HL-60 (cell line): ENCODE results near the gene IMP3.

Source experiments
- DNase-seq, 2 experiments: peaks; one replicate each; pipeline ENCODE4 v3.0.0-alpha.2; 2010 to 2020; ENCODE audit warnings: low read depth in 1 of 2, low spot score in 1 of 2
- H3K27ac ChIP-seq: fragments of 250-450 bp; sonication (Bioruptor Pico); replicated peaks from 2 replicates; pipeline ENCODE4 v1.5.1; 2020; ENCODE audit warnings: mild to moderate bottlenecking, moderate library complexity
- H3K27me3 ChIP-seq: fragments of 250-450 bp; sonication (Bioruptor Pico); 2 replicates; pipeline ENCODE4 v1.5.1; 2021; ENCODE audit warnings: mild to moderate bottlenecking, moderate library complexity; ENCODE audit not compliant: insufficient read depth, poor library complexity, severe bottlenecking
- H3K4me3 ChIP-seq: replicated peaks from 2 replicates; pipeline ENCODE4 v1.5.1; 2011; ENCODE audit warnings: mild to moderate bottlenecking, control low read depth, low read length; ENCODE audit not compliant: insufficient read depth
- GABPA ChIP-seq: IDR thresholded peaks from 2 replicates; pipeline ENCODE4 v1.6.1; 2012; ENCODE audit warnings: low read depth
- POLR2AphosphoS5 ChIP-seq: IDR thresholded peaks from 2 replicates; pipeline ENCODE4 v1.6.1; 2012; ENCODE audit warnings: low read depth
- SPI1 ChIP-seq: IDR thresholded peaks from 2 replicates; pipeline ENCODE4 v1.6.1; 2012; ENCODE audit warnings: low read depth, mild to moderate bottlenecking, borderline replicate concordance
- TF ChIP-seq, protein P1 (sequence below): IDR thresholded peaks from one replicate; pipeline ENCODE4 v1.5.1; 2011; ENCODE audit warnings: low read length, control low read depth, inconsistent platforms; ENCODE audit not compliant: insufficient read depth
- TF ChIP-seq, protein P2 (sequence below): IDR thresholded peaks from 2 replicates; pipeline ENCODE4 v1.6.1; 2012; ENCODE audit warnings: low read depth; ENCODE audit not compliant: insufficient replicate concordance

The IMP3 gene

DNA sequence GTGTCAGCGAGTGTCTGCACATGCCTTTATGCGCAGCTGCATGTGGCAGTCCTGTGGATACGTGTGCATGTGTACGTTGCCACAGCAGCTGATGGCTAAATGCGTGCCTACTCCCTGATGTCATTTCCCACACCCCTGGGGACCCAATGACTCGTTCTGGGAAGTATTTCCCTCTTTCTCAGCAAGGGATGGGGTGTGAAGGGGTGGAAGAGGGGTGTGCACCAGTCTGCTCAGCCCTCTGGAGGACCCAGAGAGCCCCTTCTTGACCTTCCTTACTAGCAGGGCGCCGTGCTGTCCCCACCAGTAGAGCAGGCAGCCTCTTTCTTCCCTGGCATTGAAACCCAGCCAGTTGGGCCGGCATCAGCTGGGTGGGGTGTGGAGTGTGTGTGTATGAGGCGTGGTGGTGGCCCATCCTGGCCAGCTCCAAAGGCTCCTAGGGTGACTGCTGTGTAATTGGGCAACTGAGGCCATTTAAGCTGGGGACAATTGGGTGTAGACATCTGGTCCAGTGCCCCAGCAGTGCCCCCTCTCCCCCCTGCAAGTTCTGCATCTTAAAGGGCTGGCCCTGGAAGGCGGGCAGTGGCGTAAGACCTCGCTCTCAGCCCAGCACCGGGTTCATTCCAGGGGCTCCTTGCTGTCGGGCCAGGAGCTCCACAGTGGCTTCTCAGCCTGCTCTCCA, 26.9 kb upstream of the IMP3 start:
- no peaks in the 10 kb centered on the region for H3K27me3 ChIP-seq
- DNase-seq, result no peak
- H3K4me3 ChIP-seq, result no peak overlapping the region
- no peak overlapping the region for H3K27ac ChIP-seq
- TF ChIP-seq POLR2AphosphoS5 (no peak), SPI1 (no peak), GABPA (no peak)
- TF ChIP-seq, protein P1, sequence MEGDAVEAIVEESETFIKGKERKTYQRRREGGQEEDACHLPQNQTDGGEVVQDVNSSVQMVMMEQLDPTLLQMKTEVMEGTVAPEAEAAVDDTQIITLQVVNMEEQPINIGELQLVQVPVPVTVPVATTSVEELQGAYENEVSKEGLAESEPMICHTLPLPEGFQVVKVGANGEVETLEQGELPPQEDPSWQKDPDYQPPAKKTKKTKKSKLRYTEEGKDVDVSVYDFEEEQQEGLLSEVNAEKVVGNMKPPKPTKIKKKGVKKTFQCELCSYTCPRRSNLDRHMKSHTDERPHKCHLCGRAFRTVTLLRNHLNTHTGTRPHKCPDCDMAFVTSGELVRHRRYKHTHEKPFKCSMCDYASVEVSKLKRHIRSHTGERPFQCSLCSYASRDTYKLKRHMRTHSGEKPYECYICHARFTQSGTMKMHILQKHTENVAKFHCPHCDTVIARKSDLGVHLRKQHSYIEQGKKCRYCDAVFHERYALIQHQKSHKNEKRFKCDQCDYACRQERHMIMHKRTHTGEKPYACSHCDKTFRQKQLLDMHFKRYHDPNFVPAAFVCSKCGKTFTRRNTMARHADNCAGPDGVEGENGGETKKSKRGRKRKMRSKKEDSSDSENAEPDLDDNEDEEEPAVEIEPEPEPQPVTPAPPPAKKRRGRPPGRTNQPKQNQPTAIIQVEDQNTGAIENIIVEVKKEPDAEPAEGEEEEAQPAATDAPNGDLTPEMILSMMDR, result no peak
- TF ChIP-seq, protein P2, sequence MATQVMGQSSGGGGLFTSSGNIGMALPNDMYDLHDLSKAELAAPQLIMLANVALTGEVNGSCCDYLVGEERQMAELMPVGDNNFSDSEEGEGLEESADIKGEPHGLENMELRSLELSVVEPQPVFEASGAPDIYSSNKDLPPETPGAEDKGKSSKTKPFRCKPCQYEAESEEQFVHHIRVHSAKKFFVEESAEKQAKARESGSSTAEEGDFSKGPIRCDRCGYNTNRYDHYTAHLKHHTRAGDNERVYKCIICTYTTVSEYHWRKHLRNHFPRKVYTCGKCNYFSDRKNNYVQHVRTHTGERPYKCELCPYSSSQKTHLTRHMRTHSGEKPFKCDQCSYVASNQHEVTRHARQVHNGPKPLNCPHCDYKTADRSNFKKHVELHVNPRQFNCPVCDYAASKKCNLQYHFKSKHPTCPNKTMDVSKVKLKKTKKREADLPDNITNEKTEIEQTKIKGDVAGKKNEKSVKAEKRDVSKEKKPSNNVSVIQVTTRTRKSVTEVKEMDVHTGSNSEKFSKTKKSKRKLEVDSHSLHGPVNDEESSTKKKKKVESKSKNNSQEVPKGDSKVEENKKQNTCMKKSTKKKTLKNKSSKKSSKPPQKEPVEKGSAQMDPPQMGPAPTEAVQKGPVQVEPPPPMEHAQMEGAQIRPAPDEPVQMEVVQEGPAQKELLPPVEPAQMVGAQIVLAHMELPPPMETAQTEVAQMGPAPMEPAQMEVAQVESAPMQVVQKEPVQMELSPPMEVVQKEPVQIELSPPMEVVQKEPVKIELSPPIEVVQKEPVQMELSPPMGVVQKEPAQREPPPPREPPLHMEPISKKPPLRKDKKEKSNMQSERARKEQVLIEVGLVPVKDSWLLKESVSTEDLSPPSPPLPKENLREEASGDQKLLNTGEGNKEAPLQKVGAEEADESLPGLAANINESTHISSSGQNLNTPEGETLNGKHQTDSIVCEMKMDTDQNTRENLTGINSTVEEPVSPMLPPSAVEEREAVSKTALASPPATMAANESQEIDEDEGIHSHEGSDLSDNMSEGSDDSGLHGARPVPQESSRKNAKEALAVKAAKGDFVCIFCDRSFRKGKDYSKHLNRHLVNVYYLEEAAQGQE, result no peak

DNA sequence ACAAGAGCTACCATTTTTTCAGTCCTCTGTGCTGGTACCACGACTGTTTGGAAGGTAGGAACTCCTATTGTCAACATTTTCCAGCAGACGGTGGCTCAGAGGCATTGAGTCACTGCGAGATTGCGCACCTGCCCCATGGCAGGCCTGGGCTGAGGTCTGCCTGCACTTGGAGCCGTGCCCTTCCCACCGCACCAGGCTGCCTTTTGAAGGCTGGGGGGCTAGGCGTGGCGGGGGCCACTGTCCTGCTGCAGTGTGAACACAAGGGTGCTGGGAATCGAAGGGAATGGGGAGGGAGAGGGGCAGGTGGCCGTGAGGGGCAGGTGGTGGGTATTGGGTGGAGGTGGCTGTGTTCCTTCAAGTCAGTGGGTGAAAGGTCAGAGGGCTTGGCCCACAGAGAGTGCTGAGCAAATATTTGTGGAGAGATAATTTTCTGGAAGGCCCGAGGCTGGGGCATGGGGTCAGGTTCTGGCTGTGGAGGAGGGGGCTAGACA, 24.0 kb upstream of the IMP3 start:
- TF ChIP-seq, protein P1, result no peak
- TF ChIP-seq GABPA (no peak), POLR2AphosphoS5 (no peak), SPI1 (no peak)
- TF ChIP-seq, protein P2, result no peak
- no peaks in the 10 kb centered on the region for H3K27me3 ChIP-seq
- no peak overlapping the region for H3K27ac ChIP-seq
- H3K4me3 ChIP-seq, result no peak overlapping the region
- DNase-seq, result no peak

DNA sequence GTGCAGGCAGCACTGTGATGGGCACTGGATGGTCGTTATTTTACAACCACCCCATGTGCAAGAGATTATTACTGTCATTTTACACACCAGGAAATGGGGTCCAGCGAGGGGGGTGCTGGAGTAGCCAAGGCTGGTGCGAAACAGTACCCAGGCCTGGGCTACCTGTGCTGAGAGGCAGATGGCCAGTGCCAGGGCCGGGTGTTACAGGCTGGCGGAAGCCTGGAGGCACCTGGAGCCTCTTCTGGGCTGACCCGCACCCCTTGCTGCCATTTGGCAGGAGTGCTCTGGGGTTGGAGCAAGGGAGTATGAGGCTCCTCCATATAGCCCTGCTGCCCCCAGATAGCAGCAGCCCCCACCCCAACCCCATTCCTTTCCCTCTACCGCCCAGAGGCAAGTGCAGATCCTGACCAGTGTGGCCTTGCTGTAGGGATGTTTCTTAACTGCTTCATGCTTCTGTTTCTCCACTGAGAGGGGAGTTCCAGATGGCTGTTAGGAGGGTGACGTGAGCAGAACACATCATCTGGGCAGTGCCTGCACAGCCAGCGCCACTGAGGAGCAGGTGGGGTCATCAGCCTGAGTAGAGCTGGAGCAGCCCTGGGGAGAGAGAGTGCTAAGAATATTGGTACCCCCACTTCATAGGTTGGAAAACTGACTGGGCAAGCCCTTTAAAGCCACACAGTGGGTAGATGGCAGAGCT, 22.9 kb upstream of the IMP3 start:
- H3K27ac ChIP-seq, result no peak overlapping the region
- DNase-seq, result no peak
- no peaks in the 10 kb centered on the region for H3K27me3 ChIP-seq
- TF ChIP-seq POLR2AphosphoS5, result no peak
- TF ChIP-seq, protein P1, result no peak
- TF ChIP-seq SPI1, result no peak
- TF ChIP-seq, protein P2, result no peak
- TF ChIP-seq GABPA, result no peak
- H3K4me3 ChIP-seq, result no peak overlapping the region
